Activated naive CD4-positive, alpha-beta T cell treated with anti-CD3 and anti-CD28 coated beads, Interleukin-2, amount 10 ng/mL, durations not matched to agents 7 days and 5 days (primary cell): ENCODE results near the gene WASL.

Experiments
- CTCF ChIA-PET: fragments of 350-600 bp; sonication (Branson Sonifier 250); formaldehyde crosslinking; loops from one replicate; lab custom pipeline; 2021; ENCODE audit warnings: antibody characterized with exemption; lab: Charles Lee
- DNase-seq: peaks from one replicate; pipeline ENCODE4 v3.0.0-alpha.2; 2020
- H3K27ac Mint-ChIP-seq: one replicate; pipeline ENCODE4 v1.8.0; 2021; ENCODE audit warnings: mild to moderate bottlenecking, moderate library complexity, mixed read lengths
- H3K27me3 Mint-ChIP-seq: one replicate; pipeline ENCODE4 v1.8.0; 2021; ENCODE audit warnings: mild to moderate bottlenecking, mixed read lengths
- H3K36me3 Mint-ChIP-seq: one replicate; pipeline ENCODE4 v1.8.0; 2021; ENCODE audit warnings: mixed read lengths
- H3K4me1 Mint-ChIP-seq: one replicate; pipeline ENCODE4 v1.8.0; 2021; ENCODE audit warnings: mixed read lengths
- H3K4me3 Mint-ChIP-seq: one replicate; pipeline ENCODE4 v1.8.0; 2021; ENCODE audit warnings: mild to moderate bottlenecking, moderate library complexity, mixed read lengths
- H3K9me3 Mint-ChIP-seq: one replicate; pipeline ENCODE4 v1.8.0; 2021; ENCODE audit warnings: mixed read lengths

WASL gene

GRCh38 chr7:123662293-123662692 is 86.5 kb downstream of the WASL start:
- no peaks in the 10 kb centered on the region for H3K36me3 Mint-ChIP-seq
- CTCF ChIA-PET: no interaction called here
- H3K27ac Mint-ChIP-seq: no peak overlapping the region
- no peaks in the 10 kb centered on the region for H3K4me1 Mint-ChIP-seq
- H3K27me3 Mint-ChIP-seq: peaks cover 19% of the 10 kb centered on the region
- no peak for DNase-seq
- no peaks in the 10 kb centered on the region for H3K9me3 Mint-ChIP-seq
- H3K4me3 Mint-ChIP-seq: no peak overlapping the region

GRCh38 chr7:123661765-123662164 is 87.0 kb downstream of the WASL start:
- Mint-ChIP-seq H3K27ac (no peak overlapping the region), H3K36me3 (no peaks in the 10 kb centered on the region), H3K9me3 (no peaks in the 10 kb centered on the region), H3K4me1 (no peaks in the 10 kb centered on the region), H3K27me3 (peaks cover 19% of the 10 kb centered on the region), H3K4me3 (no peak overlapping the region)
- CTCF ChIA-PET: no interaction called here
- DNase-seq: no peak

DNA sequence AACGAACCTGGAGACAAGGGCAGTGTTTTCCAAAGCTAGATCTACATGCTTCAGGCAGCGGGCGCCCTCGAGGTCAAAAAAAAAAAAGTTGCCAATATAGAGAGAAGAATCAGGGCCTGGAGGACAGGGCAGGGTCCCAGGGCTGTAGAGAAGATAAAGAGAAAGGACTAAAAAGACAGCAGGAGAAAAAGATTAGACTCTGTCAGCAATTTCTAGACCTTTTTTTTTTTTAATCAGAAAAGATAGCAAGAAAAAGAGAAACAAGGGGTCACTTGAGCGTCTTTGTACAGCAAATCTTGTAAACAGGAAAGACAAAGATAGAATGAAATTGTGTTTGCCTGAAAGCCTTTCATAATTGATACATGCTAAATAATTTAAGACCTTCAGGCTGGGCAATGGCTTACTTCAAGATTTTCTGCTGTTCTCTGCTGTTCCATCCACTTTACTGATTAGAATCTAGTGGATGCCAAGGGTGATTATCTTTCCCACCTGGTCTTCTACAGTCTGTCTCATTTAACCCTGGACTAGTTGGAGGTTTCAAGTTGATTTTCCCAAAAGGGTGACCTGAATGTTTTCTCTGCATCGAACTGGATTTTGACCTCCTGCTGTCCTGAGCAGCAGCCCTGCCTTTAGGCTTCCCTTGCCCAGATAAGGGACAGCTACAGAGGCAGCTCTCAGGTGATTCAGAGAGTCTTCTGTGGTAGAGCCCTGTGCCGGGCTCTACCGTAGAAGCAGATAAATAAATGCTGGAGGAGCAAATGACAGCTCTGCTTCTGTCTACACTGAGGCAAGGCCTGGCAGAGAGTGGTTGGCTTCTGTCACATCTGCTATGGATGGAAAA is 88.1 kb downstream of the WASL start:
- no peak overlapping the region for H3K4me3 Mint-ChIP-seq
- peaks cover 18% of the 10 kb centered on the region for H3K27me3 Mint-ChIP-seq
- no peaks in the 10 kb centered on the region for H3K36me3 Mint-ChIP-seq
- DNase-seq: no peak
- H3K4me1 Mint-ChIP-seq: no peaks in the 10 kb centered on the region
- H3K9me3 Mint-ChIP-seq: no peaks in the 10 kb centered on the region
- H3K27ac Mint-ChIP-seq: no peak overlapping the region
- CTCF ChIA-PET: no interaction called here

- no peaks in the 10 kb centered on the region for H3K9me3 Mint-ChIP-seq
- no peak overlapping the region for H3K27ac Mint-ChIP-seq
- no peaks in the 10 kb centered on the region for H3K4me1 Mint-ChIP-seq
- DNase-seq: no peak
- H3K36me3 Mint-ChIP-seq: no peaks in the 10 kb centered on the region
- peaks cover 10% of the 10 kb centered on the region for H3K27me3 Mint-ChIP-seq
- H3K4me3 Mint-ChIP-seq: no peak overlapping the region
- CTCF ChIA-PET: no interaction called here
These were observed 90.8 kb downstream of the WASL start for GRCh38 chr7:123658023-123658422.

DNA sequence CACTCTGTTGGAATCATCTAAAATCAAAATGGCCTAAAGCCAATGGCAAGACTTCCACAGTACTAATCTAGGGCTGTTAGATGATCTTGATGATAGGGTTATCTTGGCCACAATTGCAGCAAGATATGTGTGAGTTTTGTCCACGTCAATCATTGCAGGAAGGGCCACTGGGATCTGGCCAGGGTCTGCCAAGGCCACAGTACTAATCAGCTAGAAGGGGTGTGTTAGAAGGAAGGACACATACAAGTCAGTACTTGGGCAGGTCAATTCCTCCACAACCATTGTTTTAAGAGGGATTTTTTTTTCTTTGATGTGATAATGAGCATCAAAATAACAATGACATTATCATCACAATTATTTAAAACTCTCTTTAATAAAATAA is 91.5 kb downstream of the WASL start:
- H3K4me1 Mint-ChIP-seq: no peaks in the 10 kb centered on the region
- CTCF ChIA-PET: no interaction called here
- H3K4me3 Mint-ChIP-seq: no peak overlapping the region
- H3K27me3 Mint-ChIP-seq: peaks cover 10% of the 10 kb centered on the region
- no peak for DNase-seq
- no peak overlapping the region for H3K27ac Mint-ChIP-seq
- no peaks in the 10 kb centered on the region for H3K9me3 Mint-ChIP-seq
- H3K36me3 Mint-ChIP-seq: no peaks in the 10 kb centered on the region

GRCh38 chr7:123656544-123657303 is 92.1 kb downstream of the WASL start:
- Mint-ChIP-seq H3K27me3 (peaks cover 10% of the 10 kb centered on the region), H3K36me3 (no peaks in the 10 kb centered on the region), H3K4me3 (no peak overlapping the region), H3K27ac (no peak overlapping the region), H3K9me3 (no peaks in the 10 kb centered on the region), H3K4me1 (no peaks in the 10 kb centered on the region)
- no peak for DNase-seq
- CTCF ChIA-PET: no interaction called here

- Mint-ChIP-seq H3K27ac (no peak within 1 kb of the TSS), H3K36me3 (no peaks in the 10 kb centered on the region), H3K4me1 (no peaks in the 10 kb centered on the region), H3K9me3 (no peaks in the 10 kb centered on the region), H3K27me3 (peaks cover 12% of the 10 kb centered on the region), H3K4me3 (no peak within 1 kb of the TSS)
- CTCF ChIA-PET: no interaction called here
- DNase-seq: no peak
These were observed 93.2 kb downstream of the WASL start, which contains the start of gene LMOD2 for GRCh38 chr7:123655614-123656013. TSS of gene LMOD2 (plus strand) at chr7:123655866. CDS start at chr7:123655964, 98 bp downstream.

- no peak overlapping the region for H3K27ac Mint-ChIP-seq
- CTCF ChIA-PET: interaction anchor here (0.7 kb wide), 1 partner anchor 57 kb away, joined by 3 read pairs; no protein-coding TSS in a partner anchor
- no peaks in the 10 kb centered on the region for H3K36me3 Mint-ChIP-seq
- H3K9me3 Mint-ChIP-seq: no peaks in the 10 kb centered on the region
- DNase-seq: no peak
- no peak overlapping the region for H3K4me3 Mint-ChIP-seq
- no peaks in the 10 kb centered on the region for H3K4me1 Mint-ChIP-seq
- peaks cover 8% of the 10 kb centered on the region for H3K27me3 Mint-ChIP-seq
These were observed 95.6 kb downstream of the WASL start for GRCh38 chr7:123653162-123653561.

DNA sequence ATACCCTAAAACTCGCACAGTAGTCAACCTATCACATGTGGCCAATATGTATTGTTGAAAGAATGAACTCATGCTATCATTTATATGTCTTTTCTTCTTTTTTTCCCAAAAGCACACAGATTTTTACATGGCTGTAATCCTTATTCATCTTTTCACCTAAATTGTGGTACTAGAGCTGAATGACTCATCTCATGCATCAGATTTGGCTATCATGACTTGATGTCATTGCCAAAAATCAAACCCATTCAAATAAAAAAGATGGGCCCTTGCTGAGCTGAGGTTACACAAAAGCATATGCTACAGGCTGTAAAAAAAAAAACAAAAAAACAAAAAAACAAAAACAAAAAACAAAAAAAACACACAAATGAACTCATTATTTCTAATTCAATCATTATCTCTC is 96.4 kb downstream of the WASL start:
- Mint-ChIP-seq H3K4me1 (no peaks in the 10 kb centered on the region), H3K9me3 (no peaks in the 10 kb centered on the region), H3K27ac (no peak overlapping the region), H3K27me3 (peaks cover 8% of the 10 kb centered on the region), H3K36me3 (no peaks in the 10 kb centered on the region), H3K4me3 (no peak overlapping the region)
- DNase-seq: no peak
- CTCF ChIA-PET: interaction anchor here (0.7 kb wide), 1 partner anchor 56 kb away, joined by 3 read pairs; no protein-coding TSS in a partner anchor

DNA sequence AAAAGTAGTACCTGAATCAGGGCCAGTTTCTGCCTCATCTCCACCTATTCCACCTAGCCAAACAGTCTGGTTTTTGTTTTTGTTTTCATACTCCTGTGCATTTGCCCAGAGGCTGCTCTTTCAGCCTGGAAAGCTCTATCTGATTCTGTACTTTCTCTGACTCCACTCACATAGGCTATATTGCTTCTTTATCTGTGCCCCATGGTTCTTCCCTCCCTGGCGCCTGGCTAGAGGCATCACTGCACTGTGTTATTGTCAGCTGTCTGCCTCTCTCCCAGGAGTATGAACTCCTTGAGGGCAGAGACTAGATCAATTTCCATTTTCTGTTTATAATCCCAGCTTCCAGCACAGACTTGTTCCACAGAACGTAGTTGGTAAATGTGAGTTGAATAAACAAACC is 98.2 kb downstream of the WASL start:
- H3K27me3 Mint-ChIP-seq: peaks cover 5% of the 10 kb centered on the region
- CTCF ChIA-PET: no interaction called here
- DNase-seq: no peak
- H3K27ac Mint-ChIP-seq: no peak overlapping the region
- no peaks in the 10 kb centered on the region for H3K9me3 Mint-ChIP-seq
- H3K4me1 Mint-ChIP-seq: no peaks in the 10 kb centered on the region
- H3K4me3 Mint-ChIP-seq: no peak overlapping the region
- no peaks in the 10 kb centered on the region for H3K36me3 Mint-ChIP-seq

DNA sequence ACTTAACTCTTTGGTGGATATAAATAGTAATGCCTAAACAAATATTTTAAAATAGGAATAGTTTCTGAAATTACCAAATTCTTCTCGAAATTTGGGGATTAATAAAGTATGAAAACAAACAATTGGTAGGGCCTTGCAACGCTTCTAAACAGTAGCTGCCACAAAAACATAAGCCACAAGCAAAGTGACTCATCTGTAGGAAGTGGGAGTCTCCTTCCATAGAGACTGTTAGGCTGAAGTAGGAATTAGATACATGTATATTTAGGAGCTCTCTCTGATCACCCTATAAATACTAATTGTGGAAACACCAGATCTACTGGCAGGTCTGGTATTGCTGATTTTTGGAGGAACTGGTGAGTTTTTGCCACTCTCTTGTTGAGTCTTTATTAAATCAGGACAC is 98.8 kb downstream of the WASL start:
- CTCF ChIA-PET: no interaction called here
- no peak for DNase-seq
- Mint-ChIP-seq H3K27ac (no peak overlapping the region), H3K4me1 (no peaks in the 10 kb centered on the region), H3K27me3 (peaks cover 4% of the 10 kb centered on the region), H3K9me3 (no peaks in the 10 kb centered on the region), H3K4me3 (no peak overlapping the region), H3K36me3 (no peaks in the 10 kb centered on the region)

- CTCF ChIA-PET: interaction anchor here (1.3 kb wide), 1 partner anchor 52 kb away, joined by 3 read pairs; no protein-coding TSS in a partner anchor
- no peak overlapping the region for H3K4me3 Mint-ChIP-seq
- no peak overlapping the region for H3K27ac Mint-ChIP-seq
- no peaks in the 10 kb centered on the region for H3K4me1 Mint-ChIP-seq
- peaks cover 11% of the 10 kb centered on the region for H3K27me3 Mint-ChIP-seq
- no peak for DNase-seq
- no peaks in the 10 kb centered on the region for H3K9me3 Mint-ChIP-seq
- no peaks in the 10 kb centered on the region for H3K36me3 Mint-ChIP-seq
These were observed 101.6 kb downstream of the WASL start for GRCh38 chr7:123647106-123647730.

DNA sequence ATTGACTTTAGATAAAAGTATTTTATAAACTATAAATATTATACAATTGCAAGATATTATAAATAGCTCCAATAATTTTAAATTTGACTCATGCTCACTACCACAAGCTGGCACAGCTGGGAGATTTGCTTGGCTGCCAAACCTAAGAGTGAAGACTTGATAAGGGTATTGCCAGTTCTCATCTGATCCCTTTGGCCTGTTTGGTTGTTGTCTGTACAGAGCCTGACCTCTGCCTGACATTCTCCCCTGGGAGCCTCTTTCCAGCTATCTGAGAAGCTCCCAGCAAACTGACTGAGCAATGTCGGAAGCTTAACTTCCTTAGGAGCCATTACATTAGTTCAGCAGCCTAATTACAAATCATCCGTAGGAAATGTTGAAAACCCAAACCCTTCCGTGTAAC is 103.3 kb downstream of the WASL start:
- CTCF ChIA-PET: interaction anchor here (0.9 kb wide), 1 partner anchor 227 kb away, joined by 3 read pairs; no protein-coding TSS in a partner anchor
- Mint-ChIP-seq H3K27ac (no peak overlapping the region), H3K36me3 (no peaks in the 10 kb centered on the region), H3K4me3 (no peak overlapping the region), H3K9me3 (no peaks in the 10 kb centered on the region), H3K4me1 (no peaks in the 10 kb centered on the region), H3K27me3 (peaks cover 8% of the 10 kb centered on the region)
- no peak for DNase-seq
